H1 (cell line): ENCODE data around the gene PIBF1. TPM values are rescaled to one million over a fixed set of nuclear protein-coding genes. Genes with fewer than 3 reads are reported as not detected.

ENCODE experiments used
- BRCA1 ChIP-seq: IDR thresholded peaks from 2 replicates; pipeline ENCODE4 v1.6.1; 2012; ENCODE audit warnings: low read depth, low read length, improper control_type of control experiment
- CHD2 ChIP-seq: IDR thresholded peaks from 2 replicates; pipeline ENCODE4 v1.6.1; 2012; ENCODE audit warnings: low read length, improper control_type of control experiment
- EGR1 ChIP-seq: IDR thresholded peaks from 2 replicates; pipeline ENCODE4 v1.6.1; 2011; ENCODE audit warnings: low read depth, low read length, borderline replicate concordance
- EZH2 ChIP-seq: fragments of 200-600 bp; sonication (generic); IDR thresholded peaks from 2 replicates; pipeline ENCODE4 v1.7.1; 2012; ENCODE audit warnings: low read depth, mild to moderate bottlenecking, moderate library complexity, low read length, inconsistent platforms; ENCODE audit not compliant: severe bottlenecking
- GTF2F1 ChIP-seq: IDR thresholded peaks from 2 replicates; pipeline ENCODE4 v1.6.1; 2012; ENCODE audit warnings: low read depth, low read length, improper control_type of control experiment, borderline replicate concordance
- JUND ChIP-seq: IDR thresholded peaks from 2 replicates; pipeline ENCODE4 v1.6.1; 2011; ENCODE audit warnings: mild to moderate bottlenecking, improper control_type of control experiment, low read length
- RAD21 ChIP-seq, 2 experiments: IDR thresholded peaks in 1 of 2; conservative IDR thresholded peaks in 1 of 2; 2 replicates each; pipeline ENCODE4 v1.6.1; 2011; ENCODE audit warnings: low read depth in 2 of 2, low read length in 2 of 2, improper control_type of control experiment in 1 of 2, inconsistent platforms in 1 of 2, mild to moderate bottlenecking in 1 of 2, moderate library complexity in 1 of 2
- RFX5 ChIP-seq: IDR thresholded peaks from 2 replicates; pipeline ENCODE4 v1.6.1; 2011; ENCODE audit warnings: low read depth, low read length, improper control_type of control experiment, borderline replicate concordance
- RXRA ChIP-seq: IDR thresholded peaks from 2 replicates; pipeline ENCODE4 v1.6.1; 2011; ENCODE audit warnings: low read depth, mild to moderate bottlenecking, low read length, moderate library complexity; ENCODE audit not compliant: insufficient read depth
- TEAD4 ChIP-seq: IDR thresholded peaks from 2 replicates; pipeline ENCODE4 v1.6.1; 2012; ENCODE audit warnings: low read depth, low read length, inconsistent platforms, mixed read lengths
- polyA plus RNA-seq, 7 experiments: library from polyadenylated mRNA; depleted of rRNA in 3 of 7; stranded (reverse) in 5 of 7; unstranded in 2 of 7; fragments of >200 nt in 5 of 7; fragments of 200-250 nt in 2 of 7; gene quantifications; 1 replicate in 5 of 7; 2 replicates in 1 of 7; 4 replicates in 1 of 7; pipeline versions ENCODE4 v1.2.1 to v1.2.3, GENCODE V29; 2011 to 2013; ENCODE audit warnings: missing spikeins in 2 of 7, mixed read lengths in 2 of 7
- total RNA-seq: library from RNA; stranded (reverse); fragmentation: NEBNext Ultra II Directional; extraction: Animal tissue kit (Norgen Biotek cat#: 25700); gene quantifications from 2 replicates; pipeline ENCODE4 v1.2.1, GENCODE V29; 2021
- TF ChIP-seq, protein P1 (sequence below): fragments of 300-600 bp; sonication (generic); IDR thresholded peaks from 2 replicates; pipeline ENCODE4 v1.7.1; 2012; ENCODE audit warnings: low read length, moderate library complexity, mild to moderate bottlenecking, inconsistent platforms; ENCODE audit not compliant: insufficient replicate concordance
- TF ChIP-seq, protein P2 (sequence below): IDR thresholded peaks from 2 replicates; pipeline ENCODE4 v1.6.1; 2012; ENCODE audit warnings: inconsistent platforms

Gene PIBF1
- total and polyA plus RNA-seq, 2 of the 8 experiments (the other 6 are each of a cell fraction or from before 2014, with no cell fraction given) = 1.1 to 13.2 TPM

DNA sequence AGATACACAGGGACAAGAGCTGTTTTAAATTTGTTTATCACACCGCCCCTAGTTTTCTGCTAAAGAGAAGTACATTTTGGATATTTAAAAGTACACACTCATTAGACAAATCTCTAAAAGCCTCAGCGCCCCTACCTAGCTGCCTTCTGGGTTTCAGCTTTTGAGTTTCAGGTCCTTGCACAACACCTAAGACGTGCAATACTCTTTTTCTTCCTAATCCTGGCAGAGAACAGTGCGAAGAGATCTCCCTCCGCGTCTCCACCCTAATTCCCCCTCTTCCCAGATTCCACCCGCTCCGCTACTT is 276.5 kb downstream of the PIBF1 start (continued):
- TF ChIP-seq, protein P1, sequence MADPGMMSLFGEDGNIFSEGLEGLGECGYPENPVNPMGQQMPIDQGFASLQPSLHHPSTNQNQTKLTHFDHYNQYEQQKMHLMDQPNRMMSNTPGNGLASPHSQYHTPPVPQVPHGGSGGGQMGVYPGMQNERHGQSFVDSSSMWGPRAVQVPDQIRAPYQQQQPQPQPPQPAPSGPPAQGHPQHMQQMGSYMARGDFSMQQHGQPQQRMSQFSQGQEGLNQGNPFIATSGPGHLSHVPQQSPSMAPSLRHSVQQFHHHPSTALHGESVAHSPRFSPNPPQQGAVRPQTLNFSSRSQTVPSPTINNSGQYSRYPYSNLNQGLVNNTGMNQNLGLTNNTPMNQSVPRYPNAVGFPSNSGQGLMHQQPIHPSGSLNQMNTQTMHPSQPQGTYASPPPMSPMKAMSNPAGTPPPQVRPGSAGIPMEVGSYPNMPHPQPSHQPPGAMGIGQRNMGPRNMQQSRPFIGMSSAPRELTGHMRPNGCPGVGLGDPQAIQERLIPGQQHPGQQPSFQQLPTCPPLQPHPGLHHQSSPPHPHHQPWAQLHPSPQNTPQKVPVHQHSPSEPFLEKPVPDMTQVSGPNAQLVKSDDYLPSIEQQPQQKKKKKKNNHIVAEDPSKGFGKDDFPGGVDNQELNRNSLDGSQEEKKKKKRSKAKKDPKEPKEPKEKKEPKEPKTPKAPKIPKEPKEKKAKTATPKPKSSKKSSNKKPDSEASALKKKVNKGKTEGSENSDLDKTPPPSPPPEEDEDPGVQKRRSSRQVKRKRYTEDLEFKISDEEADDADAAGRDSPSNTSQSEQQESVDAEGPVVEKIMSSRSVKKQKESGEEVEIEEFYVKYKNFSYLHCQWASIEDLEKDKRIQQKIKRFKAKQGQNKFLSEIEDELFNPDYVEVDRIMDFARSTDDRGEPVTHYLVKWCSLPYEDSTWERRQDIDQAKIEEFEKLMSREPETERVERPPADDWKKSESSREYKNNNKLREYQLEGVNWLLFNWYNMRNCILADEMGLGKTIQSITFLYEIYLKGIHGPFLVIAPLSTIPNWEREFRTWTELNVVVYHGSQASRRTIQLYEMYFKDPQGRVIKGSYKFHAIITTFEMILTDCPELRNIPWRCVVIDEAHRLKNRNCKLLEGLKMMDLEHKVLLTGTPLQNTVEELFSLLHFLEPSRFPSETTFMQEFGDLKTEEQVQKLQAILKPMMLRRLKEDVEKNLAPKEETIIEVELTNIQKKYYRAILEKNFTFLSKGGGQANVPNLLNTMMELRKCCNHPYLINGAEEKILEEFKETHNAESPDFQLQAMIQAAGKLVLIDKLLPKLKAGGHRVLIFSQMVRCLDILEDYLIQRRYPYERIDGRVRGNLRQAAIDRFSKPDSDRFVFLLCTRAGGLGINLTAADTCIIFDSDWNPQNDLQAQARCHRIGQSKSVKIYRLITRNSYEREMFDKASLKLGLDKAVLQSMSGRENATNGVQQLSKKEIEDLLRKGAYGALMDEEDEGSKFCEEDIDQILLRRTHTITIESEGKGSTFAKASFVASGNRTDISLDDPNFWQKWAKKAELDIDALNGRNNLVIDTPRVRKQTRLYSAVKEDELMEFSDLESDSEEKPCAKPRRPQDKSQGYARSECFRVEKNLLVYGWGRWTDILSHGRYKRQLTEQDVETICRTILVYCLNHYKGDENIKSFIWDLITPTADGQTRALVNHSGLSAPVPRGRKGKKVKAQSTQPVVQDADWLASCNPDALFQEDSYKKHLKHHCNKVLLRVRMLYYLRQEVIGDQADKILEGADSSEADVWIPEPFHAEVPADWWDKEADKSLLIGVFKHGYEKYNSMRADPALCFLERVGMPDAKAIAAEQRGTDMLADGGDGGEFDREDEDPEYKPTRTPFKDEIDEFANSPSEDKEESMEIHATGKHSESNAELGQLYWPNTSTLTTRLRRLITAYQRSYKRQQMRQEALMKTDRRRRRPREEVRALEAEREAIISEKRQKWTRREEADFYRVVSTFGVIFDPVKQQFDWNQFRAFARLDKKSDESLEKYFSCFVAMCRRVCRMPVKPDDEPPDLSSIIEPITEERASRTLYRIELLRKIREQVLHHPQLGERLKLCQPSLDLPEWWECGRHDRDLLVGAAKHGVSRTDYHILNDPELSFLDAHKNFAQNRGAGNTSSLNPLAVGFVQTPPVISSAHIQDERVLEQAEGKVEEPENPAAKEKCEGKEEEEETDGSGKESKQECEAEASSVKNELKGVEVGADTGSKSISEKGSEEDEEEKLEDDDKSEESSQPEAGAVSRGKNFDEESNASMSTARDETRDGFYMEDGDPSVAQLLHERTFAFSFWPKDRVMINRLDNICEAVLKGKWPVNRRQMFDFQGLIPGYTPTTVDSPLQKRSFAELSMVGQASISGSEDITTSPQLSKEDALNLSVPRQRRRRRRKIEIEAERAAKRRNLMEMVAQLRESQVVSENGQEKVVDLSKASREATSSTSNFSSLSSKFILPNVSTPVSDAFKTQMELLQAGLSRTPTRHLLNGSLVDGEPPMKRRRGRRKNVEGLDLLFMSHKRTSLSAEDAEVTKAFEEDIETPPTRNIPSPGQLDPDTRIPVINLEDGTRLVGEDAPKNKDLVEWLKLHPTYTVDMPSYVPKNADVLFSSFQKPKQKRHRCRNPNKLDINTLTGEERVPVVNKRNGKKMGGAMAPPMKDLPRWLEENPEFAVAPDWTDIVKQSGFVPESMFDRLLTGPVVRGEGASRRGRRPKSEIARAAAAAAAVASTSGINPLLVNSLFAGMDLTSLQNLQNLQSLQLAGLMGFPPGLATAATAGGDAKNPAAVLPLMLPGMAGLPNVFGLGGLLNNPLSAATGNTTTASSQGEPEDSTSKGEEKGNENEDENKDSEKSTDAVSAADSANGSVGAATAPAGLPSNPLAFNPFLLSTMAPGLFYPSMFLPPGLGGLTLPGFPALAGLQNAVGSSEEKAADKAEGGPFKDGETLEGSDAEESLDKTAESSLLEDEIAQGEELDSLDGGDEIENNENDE = no peak
- no peak for TF ChIP-seq GTF2F1
- TF ChIP-seq JUND = no peak
- TF ChIP-seq EGR1 = no peak
- TF ChIP-seq RAD21 (IDR thresholded peaks at IDR 0.05 in 1 of 2, conservative IDR thresholded peaks at IDR 0.05 in 1 of 2; ENCODE audit: low read depth in 2 of 2, low read length in 2 of 2) = no peak
- TF ChIP-seq, protein P2, sequence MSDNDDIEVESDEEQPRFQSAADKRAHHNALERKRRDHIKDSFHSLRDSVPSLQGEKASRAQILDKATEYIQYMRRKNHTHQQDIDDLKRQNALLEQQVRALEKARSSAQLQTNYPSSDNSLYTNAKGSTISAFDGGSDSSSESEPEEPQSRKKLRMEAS = no peak
- TF ChIP-seq EZH2 = no peak
- no peak for TF ChIP-seq BRCA1
- TF ChIP-seq TEAD4 = 0 out of 2 replicates have a peak, but pooled peaks have one; percentile 20
- TF ChIP-seq RFX5 = no peak
- TF ChIP-seq RXRA = no peak
- no peak for TF ChIP-seq CHD2
